Measurements from ENCODE around the gene FTCD.

Gene FTCD

DNA sequence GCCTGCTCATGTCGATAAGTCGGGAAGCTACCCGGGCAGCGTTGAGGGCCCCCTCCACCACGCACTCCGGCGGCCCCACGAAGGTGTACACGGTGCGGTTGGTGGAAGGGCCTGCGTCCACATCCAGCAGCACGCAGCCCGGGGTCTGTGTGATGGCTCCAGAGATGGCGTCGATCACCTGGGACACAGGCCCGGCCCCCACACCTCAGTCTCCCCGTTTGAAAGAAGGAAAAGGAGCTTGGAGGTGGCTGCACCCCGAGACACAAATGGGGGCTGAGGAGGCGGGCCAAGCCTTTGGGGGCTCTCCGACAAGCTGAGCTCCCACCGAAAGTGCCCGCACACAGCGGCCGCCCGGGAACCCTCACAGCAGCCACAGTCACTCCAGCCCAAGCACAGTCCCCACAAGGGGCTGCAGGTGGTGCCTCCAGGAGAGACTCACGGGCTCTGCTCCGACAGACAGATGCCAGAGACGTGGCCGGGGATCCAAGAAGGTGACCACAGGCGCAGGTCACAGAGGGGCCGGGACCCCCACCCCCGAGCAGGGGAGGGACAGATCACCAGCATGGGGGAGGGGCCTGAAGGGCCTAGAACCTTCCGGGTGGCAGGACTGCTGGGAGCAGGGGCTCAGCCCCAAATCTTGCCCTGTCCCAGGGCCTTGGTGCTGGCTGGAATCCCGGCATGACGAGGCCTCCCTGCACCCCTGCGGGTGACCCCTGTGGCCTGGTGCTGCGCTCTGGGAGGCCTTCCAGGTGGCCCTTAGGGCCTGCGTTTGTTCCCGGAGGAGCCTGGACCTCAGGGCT is 1.0 kb downstream of the FTCD start:
- no peak for DNase-seq (ENCODE audit: low read depth)

DNA sequence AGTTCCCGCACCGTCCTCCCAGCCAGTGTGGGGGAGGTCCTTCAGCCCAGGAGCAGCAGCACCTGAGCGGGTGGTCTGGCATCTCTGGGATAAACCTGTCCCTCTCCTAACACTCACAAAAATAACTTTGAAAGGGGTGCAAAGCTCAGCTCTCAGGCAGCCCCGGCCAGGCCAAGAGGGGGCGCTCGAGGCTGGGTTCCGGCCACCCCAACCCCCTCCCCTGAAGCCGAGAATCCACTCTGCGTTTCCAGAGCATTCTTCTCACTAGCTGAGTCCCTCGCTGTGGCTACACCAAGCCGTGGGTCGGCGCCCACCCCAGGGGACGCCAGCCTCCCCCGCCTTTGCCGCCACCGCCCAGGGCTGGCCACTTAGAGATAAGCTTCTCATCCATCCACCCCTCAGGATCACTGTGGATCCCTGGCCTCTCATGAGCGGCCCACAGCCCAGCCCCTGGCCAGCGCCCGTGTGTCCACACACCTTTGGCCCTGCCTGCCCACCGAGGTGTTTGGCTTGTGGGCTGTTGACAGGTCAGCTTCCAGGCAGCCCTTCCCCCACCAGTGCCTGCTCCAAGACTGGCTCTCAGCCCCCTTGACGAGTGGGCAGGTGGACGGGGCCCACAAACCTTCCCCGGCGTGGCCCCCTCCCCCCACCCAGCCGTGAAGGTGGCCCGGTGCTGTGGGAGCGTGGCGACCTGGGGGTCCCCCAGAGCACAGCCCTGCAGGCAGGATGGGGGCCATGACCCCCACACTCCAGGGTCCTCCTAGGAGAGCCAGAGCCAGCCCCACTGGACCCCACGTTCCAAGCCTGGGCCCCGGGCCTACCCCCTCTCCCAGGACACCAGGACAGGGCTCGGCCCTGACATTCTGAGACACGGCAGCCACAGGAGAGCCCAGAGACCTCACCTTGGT is 1.9 kb downstream of the FTCD start:
- peak; percentile 36 for DNase-seq (ENCODE audit: low read depth)

- no peak for DNase-seq (ENCODE audit: low read depth)
Measured at GRCh38 chr21:46152927-46153246, 2.5 kb downstream of the FTCD start.

DNA sequence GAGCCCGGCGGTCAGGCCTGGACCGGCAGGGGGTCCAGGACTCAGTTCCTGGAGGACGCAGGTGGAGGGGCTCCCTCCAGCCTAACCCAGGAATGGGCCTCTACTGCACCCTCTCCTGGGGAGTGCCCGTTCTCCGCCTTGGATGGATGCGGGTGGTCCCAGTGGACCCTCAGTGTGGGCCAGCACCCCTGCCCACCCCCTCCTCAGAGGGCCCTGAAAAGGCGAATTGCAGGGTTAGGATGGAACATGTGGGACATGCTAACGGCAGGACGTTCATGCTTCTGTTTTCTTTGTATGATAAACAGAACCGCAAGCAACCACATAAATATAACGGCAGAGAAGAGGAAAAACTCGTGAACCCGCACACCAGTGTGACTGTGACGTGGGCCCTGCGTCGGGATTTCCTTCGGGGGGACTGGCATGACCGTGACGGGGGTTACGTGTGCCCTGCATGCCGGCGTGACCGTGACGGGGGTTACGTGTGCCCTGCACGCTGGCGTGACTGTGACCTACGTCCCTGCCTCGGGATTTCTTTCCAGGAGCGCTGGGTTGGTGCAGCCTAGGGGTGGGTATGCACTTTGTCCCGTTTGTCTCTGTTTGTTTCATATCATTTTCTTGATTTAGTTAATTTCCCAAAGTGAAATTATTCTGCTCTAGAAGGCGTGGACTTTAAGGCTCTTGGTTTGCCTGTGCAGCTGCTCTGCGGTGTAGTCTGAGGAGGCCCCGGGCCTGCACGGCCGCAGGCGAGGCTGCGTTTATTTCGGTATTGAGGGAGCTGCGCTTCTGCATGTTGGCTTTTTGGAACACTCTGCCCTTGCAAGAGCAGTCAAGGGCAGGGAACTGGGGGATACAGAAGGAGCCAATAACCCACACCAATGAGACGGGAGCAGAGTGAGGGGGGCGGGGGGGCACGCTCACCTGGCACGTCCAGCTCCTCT is 3.1 kb downstream of the FTCD start:
- DNase-seq (ENCODE audit: low read depth) = no peak

DNA sequence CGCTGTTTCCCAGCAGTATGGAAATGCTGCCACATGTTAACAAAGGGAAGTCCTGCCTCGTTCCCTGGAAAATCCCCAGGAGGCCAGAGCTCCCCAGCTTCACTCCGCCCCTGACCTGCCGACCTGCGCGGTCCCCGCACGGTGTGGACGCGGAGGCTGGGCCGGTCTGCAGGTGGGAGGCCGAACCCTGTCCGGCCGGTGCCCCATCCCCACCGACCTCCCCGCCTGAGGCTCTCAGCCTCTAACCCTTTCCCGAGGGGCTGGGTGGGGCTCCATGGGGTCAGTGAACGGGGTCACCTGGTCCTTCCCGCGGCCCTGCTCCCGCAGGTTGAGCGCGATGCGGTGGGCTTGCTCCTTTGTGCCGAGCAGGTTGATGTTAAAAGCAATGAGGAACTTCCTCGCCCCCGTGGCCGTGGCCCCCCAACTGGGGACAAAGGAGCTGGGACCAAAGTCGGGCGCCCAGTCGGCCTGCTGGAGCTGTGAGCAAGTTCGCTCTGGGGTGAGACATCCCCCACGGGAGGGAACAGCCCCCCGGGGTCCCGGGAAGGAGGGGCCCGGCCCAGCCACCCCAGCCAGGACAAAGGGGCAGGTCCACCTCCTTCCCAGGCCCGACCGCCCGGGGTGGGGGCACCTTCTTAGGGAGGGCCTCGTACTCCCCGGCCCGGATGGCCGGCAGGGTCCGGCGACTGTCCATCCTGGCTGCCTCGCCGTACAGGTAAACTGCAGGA is 4.0 kb downstream of the FTCD start:
- DNase-seq (ENCODE audit: low read depth) = no peak

- DNase-seq (ENCODE audit: low read depth) = no peak
Measured at GRCh38 chr21:46150491-46151121, 4.8 kb downstream of the FTCD start.

DNA sequence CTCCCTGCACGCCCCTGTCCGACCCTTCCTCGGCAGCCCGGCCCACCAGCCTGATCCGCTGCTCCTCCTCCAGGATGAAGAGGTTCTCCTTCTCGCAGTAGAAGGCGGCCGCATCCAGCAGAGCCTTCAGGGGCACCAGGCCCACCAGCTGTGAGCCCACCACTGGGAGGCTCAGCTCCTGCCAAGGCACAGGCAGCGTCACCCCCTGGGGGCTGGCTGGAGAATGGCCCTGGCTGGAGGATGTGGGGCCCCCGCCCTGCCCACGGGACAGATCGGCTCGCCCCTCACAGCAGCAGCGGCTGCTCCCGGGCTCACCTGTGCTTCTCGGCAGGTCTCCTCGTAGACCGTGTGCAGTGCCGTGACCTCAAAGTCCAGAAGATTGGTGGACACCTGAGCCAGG is 5.3 kb downstream of the FTCD start:
- no peak for DNase-seq (ENCODE audit: low read depth)

GRCh38 chr21:46149205-46149901 is 6.0 kb downstream of the FTCD start:
- no peak for DNase-seq (ENCODE audit: low read depth)

DNA sequence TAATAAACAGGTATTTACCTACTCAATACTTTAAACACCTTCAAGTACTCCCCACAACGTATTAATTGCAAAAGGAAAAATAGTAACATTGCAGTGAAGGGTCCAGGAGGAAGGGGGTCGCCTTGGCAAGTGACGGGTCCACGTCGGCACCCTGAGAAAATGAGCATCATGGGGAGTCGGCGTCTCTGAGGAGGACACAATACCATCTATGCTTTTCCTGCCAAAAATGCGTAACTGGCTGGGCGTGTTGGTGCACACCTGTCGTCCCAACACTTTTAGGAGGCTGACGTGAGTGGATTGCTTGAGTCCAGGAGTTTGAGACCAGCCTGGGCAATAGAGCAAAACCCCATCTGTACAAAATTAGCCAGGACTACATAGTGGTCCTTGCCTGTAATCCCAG is 7.3 kb downstream of the FTCD start:
- DNase-seq (ENCODE audit: low read depth) = no peak

DNA sequence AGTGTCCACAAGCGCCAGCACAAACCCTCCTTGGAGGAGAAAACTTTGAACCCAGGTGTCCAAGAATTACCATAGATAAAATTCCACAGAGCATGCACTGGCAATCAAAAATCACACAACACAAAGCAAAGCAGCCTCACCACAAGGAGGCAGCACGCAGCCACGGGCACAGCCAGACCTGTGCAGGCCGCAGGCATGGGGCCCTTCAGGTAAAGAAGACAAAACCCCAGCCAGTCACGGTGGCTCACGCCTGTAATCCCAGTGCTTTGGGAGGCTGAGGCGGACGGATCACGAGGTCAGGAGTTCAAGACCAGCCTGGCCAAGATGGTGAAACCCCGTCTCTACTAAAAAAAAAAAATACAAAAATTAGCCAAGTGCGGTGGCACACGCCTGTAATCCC is 8.0 kb downstream of the FTCD start:
- DNase-seq (ENCODE audit: low read depth) = peak; percentile 40

- no peak for DNase-seq (ENCODE audit: low read depth)
Measured at GRCh38 chr21:46146856-46147255, 8.5 kb downstream of the FTCD start.

DNA sequence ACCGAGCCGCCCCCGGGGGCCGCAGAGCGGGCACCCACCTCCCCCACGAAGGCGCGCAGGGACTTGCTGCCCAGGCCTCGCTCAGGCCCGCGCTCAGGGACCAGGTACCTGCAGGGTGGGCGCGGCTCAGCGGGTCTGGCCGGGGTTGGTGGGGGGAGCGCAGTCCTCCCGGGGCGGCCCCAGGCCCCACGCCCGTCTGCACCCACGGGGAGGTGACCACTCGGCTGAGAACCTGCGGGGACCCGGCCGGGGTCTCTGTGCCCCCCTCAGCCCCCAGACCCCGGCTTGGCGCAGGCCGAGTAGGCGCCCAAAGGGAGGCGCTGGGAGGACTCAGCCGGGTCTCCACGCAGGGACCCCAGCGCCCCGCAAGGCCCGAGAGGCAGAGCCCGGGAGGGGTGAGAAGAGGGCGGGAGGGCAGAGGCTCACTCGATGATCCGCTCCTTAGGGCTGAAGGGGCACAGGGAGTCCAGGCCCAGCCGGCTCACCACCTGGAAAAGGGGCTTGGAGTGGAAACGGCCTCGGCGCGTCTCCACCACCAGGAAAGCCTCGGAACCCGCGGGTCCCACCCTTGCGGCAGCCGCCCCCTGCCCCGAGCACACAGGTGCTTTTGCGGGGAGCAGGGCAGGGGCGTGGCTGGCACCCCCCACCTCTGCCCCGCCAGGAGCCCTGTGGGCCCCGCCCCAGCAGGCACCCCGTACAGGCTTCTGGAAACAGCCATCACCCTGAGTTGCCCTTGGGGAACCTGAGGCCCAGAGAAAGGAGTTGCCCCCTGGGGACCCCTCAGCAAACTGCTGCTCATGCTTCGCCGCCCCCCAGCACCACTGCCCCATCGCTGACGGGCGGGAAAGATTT is 9.3 kb downstream of the FTCD start:
- DNase-seq (ENCODE audit: low read depth) = no peak

DNA sequence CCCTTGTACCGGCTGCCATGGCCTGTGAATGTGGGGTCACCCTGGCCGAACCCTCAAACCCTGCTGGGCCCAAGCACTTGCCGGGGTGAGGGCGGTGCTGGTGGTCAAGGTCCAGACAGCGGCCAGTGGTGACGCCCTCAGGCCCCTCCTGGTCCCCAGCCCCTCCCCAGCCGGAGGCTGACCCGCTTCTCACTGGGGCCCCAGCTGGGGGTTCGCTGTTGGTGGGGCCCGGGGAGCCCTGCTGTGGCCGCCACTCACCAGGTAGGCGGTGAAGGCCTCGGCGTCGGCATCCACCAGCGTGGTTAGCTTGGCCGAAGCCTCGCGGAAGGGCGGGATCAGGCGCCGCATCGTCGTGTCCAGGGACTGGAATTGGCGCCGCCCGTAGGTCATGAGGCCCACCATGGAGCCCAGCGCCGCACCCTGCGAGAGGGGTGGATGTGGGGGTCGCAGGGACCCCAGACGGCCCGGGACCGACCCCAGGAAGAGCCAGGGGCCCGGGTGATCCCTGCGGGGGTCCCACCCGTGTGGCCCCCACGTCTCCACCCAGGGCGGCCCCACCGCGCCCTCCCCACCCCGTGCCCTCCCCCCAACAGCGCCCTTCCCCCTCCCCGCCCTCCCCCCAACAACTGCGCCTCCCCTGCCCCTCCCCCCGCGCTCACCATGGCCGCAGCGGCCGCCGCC is 10.1 kb downstream of the FTCD start:
- DNase-seq (ENCODE audit: low read depth) = no peak

DNA sequence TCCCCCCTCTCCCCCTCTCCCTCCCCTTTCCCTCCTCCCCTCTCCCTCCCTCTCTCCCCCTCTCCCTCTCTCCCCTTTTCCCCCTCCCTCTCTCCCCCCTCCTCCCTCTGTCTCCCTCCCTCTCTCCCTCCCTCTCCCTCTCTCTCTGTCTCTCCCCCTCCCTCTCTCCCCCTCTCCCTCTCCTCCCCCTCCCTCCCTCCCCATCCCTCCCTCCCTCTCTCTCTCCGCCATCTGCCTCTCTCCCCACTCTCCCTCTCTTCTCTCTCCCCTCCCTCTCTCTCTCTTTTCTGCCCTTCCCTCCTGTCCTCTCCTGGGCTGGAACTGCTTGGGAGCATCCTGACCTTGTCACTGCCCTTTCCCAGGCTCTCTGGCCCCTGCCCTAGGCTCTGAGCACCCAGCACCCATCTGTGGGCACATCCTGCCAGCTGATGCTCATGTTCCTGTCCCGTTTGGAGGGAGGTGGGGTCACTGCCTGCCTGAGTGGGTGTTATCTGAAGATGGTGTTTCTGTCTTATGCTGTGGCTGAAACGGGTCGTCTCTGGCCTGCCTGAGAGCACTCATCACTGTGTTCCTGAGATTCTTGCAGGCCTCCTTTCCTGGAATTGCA is 10.8 kb downstream of the FTCD start:
- DNase-seq (ENCODE audit: low read depth) = no peak

GRCh38 chr21:46142582-46143473 is 12.6 kb downstream of the FTCD start:
- DNase-seq (ENCODE audit: low read depth) = no peak

GRCh38 chr21:46141767-46142581 is 13.4 kb downstream of the FTCD start:
- DNase-seq (ENCODE audit: low read depth) = no peak
